Fibroblast of pulmonary artery (primary cell): Measurements from ENCODE around the gene MAP3K10.

ENCODE experiments used
- DNase-seq: peaks from one replicate; pipeline ENCODE4 v3.0.0-alpha.2; 2010; ENCODE audit warnings: low read depth
- H3K4me3 ChIP-seq: replicated peaks from 2 replicates; pipeline ENCODE4 v1.5.1; 2011; ENCODE audit warnings: low read depth, mild to moderate bottlenecking, control low read depth, low read length, moderate library complexity
- TF ChIP-seq, protein P1 (sequence below): IDR thresholded peaks from 2 replicates; pipeline ENCODE4 v1.5.1; 2011; ENCODE audit warnings: mild to moderate bottlenecking, control low read depth, low read length, inconsistent platforms; ENCODE audit errors: missing control alignments

MAP3K10 gene

DNA sequence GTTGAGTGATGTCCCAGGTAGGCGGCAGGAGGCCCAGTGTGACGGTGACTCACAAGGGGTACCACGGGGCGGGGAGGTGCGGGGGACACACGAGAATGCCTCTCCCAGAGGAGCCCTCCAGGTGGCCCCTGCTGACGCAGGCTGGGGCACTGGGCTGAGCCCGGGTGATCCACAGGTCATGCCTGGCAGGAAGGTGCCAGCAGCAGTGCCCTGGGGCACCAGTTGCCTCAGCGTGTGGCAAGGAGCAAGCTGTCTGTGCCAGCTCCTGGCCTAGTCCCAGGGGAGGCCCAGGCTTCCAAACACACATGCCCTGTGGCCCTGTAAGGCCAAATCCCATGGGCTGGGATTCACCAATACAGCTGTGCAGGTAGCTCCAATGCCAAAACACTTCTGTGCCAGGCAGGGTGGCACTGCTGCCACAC lies 65.9 kb downstream of the MAP3K10 start:
- no peak overlapping the region for H3K4me3 ChIP-seq
- TF ChIP-seq, protein P1, sequence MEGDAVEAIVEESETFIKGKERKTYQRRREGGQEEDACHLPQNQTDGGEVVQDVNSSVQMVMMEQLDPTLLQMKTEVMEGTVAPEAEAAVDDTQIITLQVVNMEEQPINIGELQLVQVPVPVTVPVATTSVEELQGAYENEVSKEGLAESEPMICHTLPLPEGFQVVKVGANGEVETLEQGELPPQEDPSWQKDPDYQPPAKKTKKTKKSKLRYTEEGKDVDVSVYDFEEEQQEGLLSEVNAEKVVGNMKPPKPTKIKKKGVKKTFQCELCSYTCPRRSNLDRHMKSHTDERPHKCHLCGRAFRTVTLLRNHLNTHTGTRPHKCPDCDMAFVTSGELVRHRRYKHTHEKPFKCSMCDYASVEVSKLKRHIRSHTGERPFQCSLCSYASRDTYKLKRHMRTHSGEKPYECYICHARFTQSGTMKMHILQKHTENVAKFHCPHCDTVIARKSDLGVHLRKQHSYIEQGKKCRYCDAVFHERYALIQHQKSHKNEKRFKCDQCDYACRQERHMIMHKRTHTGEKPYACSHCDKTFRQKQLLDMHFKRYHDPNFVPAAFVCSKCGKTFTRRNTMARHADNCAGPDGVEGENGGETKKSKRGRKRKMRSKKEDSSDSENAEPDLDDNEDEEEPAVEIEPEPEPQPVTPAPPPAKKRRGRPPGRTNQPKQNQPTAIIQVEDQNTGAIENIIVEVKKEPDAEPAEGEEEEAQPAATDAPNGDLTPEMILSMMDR = no peak
- no peak for DNase-seq

- no peak for DNase-seq
- TF ChIP-seq, protein P1 = no peak
- H3K4me3 ChIP-seq = no peak overlapping the region
Measured at GRCh38 chr19:40261631-40262030, 70.4 kb downstream of the MAP3K10 start.

DNA sequence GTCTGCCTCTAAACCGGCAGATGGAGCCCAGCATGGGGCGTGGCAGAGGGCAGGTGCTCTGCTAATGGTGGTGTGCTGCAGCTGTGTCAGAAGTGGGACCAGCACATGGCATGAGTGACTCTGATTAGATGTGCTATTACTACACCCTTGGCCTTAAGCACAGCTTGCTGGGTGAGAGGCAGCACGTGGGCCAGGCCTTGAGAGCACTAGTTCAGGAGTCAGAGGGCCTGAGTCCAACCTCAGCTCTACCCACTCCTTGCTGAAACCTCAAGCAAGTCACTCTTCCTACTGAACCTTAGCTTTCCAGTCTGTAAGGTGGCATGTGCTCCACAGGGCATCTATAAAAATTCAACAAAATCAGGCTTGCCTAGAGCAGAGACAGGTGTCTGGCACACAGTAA lies 71.2 kb downstream of the MAP3K10 start:
- H3K4me3 ChIP-seq = no peak overlapping the region
- TF ChIP-seq, protein P1 = no peak
- no peak for DNase-seq

GRCh38 chr19:40263440-40264313 lies 72.5 kb downstream of the MAP3K10 start:
- TF ChIP-seq, protein P1 = no peak
- H3K4me3 ChIP-seq = no peak overlapping the region
- no peak for DNase-seq

DNA sequence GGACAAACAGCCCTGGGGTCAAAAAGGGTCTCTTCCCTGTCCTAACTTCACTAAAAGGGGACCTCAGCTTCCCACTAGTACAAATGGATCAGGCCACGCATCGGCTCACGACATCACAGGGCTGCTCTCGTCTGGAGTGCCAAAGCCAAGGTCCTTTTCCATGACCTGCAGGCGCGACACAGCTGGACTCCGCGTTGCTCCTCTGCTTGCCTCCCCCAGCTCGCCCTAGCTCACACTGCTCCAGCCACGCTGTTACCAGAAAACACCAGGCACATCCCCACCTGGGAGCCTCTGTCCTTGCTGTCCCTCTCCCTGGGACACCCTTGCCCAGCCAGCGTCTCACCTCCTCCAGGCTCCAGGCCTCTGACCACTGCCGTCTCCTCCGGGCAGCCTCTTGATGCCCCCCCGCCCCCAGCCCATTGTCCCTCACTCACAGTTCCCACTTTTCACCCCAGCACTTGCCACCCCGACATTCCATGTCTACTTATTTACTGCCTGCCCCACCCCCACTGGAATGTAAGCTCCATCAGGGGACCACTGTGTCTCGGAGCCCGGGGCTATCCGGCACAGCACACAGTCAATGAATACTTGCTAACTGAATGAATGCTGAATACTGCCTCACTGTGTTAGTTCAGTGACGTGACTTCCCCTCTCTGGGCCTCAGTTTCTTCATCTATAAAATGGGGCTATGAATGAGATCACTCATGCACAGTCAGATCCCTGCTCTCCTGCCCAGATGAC lies 73.3 kb downstream of the MAP3K10 start:
- no peak for DNase-seq
- TF ChIP-seq, protein P1 = no peak
- no peak overlapping the region for H3K4me3 ChIP-seq
